Endothelial cell of umbilical vein (primary cell): ENCODE results near the gene OVOL2. TPM values are rescaled to one million over a fixed set of nuclear protein-coding genes. Genes with fewer than 3 reads are reported as not detected.

Experiments used
- BruUV-seq: library from RNA; stranded (reverse); fragments of 400-500 nt; replicated peaks from 2 replicates; lab custom pipeline; 2021; lab: Mats Ljungman, UMichigan
- CTCF ChIA-PET: fragments of 300-600, 350-600 bp; sonication (Branson Sonifier 250); formaldehyde crosslinking; loops from one replicate; lab custom pipeline; 2021; ENCODE audit warnings: antibody characterized with exemption, inconsistent platforms; lab: Charles Lee
- POLR2A ChIA-PET: fragments of 300-600, 350-600 bp; sonication (Branson Sonifier 250); formaldehyde crosslinking; loops from one replicate; lab custom pipeline; 2021; ENCODE audit warnings: antibody characterized with exemption, inconsistent platforms; lab: Charles Lee
- DNase-seq: peaks from one replicate; pipeline ENCODE4 v3.0.0-alpha.2; 2011; ENCODE audit warnings: low read depth, low spot score
- FAIRE-seq: peaks from 2 replicates; lab custom pipeline; 2011; peaks lifted over from hg19 to GRCh38; lab: Jason Lieb, UNC
- H2AFZ ChIP-seq: 2 replicates; pipeline ENCODE4 v1.6.0; 2012; ENCODE audit warnings: low read depth, low read length, control low read depth, inconsistent platforms
- H3K27ac ChIP-seq: 2 replicates; pipeline ENCODE4 v1.5.1; 2011; ENCODE audit warnings: low read depth, mild to moderate bottlenecking, control low read depth, low read length, moderate library complexity; ENCODE audit not compliant: insufficient read depth
- H3K27me3 ChIP-seq, 2 experiments: 2 replicates each; pipeline versions ENCODE4 v1.6.0 to v1.6.1; 2011; ENCODE audit warnings: low read length in 2 of 2, mixed read lengths in 1 of 2; ENCODE audit not compliant: control insufficient read depth in 2 of 2, insufficient read depth in 2 of 2
- H3K36me3 ChIP-seq, 2 experiments: 2 replicates in 1 of 2; 3 replicates in 1 of 2; pipeline ENCODE4 v1.5.1; 2011; ENCODE audit warnings: low read length in 2 of 2, mild to moderate bottlenecking in 1 of 2, moderate library complexity in 1 of 2; ENCODE audit not compliant: control insufficient read depth in 2 of 2, insufficient read depth in 2 of 2; ENCODE audit errors: extremely low read depth in 1 of 2
- H3K4me1 ChIP-seq: 3 replicates; pipeline ENCODE4 v1.5.1; 2011; ENCODE audit warnings: mild to moderate bottlenecking, low read length; ENCODE audit not compliant: control insufficient read depth, insufficient read depth; ENCODE audit errors: extremely low read depth
- H3K4me2 ChIP-seq: 2 replicates; pipeline ENCODE4 v1.6.1; 2011; ENCODE audit warnings: low read length, control low read depth, mixed read lengths; ENCODE audit not compliant: insufficient read depth
- H3K4me3 ChIP-seq, 3 experiments: fragments of 200-600 bp in 1 of 3; sonication (generic), shearing (Covaris generic) in 1 of 3; replicated peaks in 1 of 3; 2 replicates each; pipeline ENCODE4 v1.5.1; 2011 to 2016; ENCODE audit warnings: control low read depth in 3 of 3, low read length in 3 of 3, mild to moderate bottlenecking in 2 of 3, inconsistent platforms in 1 of 3, low read depth in 1 of 3, moderate library complexity in 1 of 3; ENCODE audit not compliant: insufficient read depth in 1 of 3
- H3K79me2 ChIP-seq: 2 replicates; pipeline ENCODE4 v1.6.0; 2012; ENCODE audit warnings: low read length, inconsistent platforms; ENCODE audit not compliant: control insufficient read depth, insufficient read depth
- H3K9ac ChIP-seq: replicated peaks from 2 replicates; pipeline ENCODE3; 2011; ENCODE audit warnings: low read length, control low read depth; ENCODE audit not compliant: insufficient read depth; ENCODE audit errors: extremely low read depth
- H3K9me1 ChIP-seq: replicated peaks from 3 replicates; pipeline ENCODE4 v1.6.0; 2011; ENCODE audit warnings: mild to moderate bottlenecking, low read length; ENCODE audit not compliant: control insufficient read depth, insufficient read depth; ENCODE audit errors: extremely low read depth
- H3K9me3 ChIP-seq: replicated peaks from 2 replicates; pipeline ENCODE4 v1.5.1; 2012; ENCODE audit warnings: low read length, inconsistent platforms; ENCODE audit not compliant: control insufficient read depth, insufficient read depth
- H4K20me1 ChIP-seq: replicated peaks from 2 replicates; pipeline ENCODE3; 2011; ENCODE audit warnings: mild to moderate bottlenecking, low read length; ENCODE audit not compliant: control insufficient read depth, insufficient read depth; ENCODE audit errors: extremely low read depth
- CTCF ChIP-seq, 2 donors: IDR thresholded peaks; 1 replicate in 1 of 2; 2 replicates in 1 of 2; pipeline ENCODE4 v1.5.1; 2011; ENCODE audit warnings: low read length in 2 of 2, mild to moderate bottlenecking in 2 of 2, moderate library complexity in 2 of 2, control low read depth in 1 of 2, inconsistent platforms in 1 of 2, low read depth in 1 of 2; ENCODE audit not compliant: insufficient read depth in 1 of 2; ENCODE audit errors: extremely low read depth in 1 of 2
- EZH2 ChIP-seq: IDR thresholded peaks from 2 replicates; pipeline ENCODE4 v1.6.1; 2012; ENCODE audit warnings: borderline replicate concordance, low read depth, mild to moderate bottlenecking, moderate library complexity, low read length, inconsistent platforms; ENCODE audit not compliant: severe bottlenecking
- FOS ChIP-seq: IDR thresholded peaks from 2 replicates; pipeline ENCODE4 v1.6.1; 2011; ENCODE audit warnings: mild to moderate bottlenecking, low read length, moderate library complexity, borderline replicate concordance; ENCODE audit not compliant: insufficient read depth
- GATA2 ChIP-seq: IDR thresholded peaks from 2 replicates; pipeline ENCODE4 v1.7.0; 2011; ENCODE audit warnings: low read depth, mild to moderate bottlenecking, moderate library complexity, mixed read lengths, low read length; ENCODE audit not compliant: insufficient read length, insufficient read depth
- JUN ChIP-seq: IDR thresholded peaks from 2 replicates; pipeline ENCODE4 v1.6.1; 2011; ENCODE audit warnings: borderline replicate concordance, low read depth; ENCODE audit not compliant: insufficient read length, insufficient read depth
- MYC ChIP-seq: IDR thresholded peaks from one replicate; pipeline ENCODE4 v1.6.1; 2011; ENCODE audit warnings: mild to moderate bottlenecking, low read depth, low read length
- POLR2A ChIP-seq: IDR thresholded peaks from 2 replicates; pipeline ENCODE4 v1.6.1; 2012; ENCODE audit warnings: low read depth, mild to moderate bottlenecking, control low read depth, low read length
- POLR2AphosphoS5 ChIP-seq: IDR thresholded peaks from 2 replicates; pipeline ENCODE4 v1.6.1; 2012; ENCODE audit warnings: low read depth, mild to moderate bottlenecking, control low read depth, low read length, moderate library complexity; ENCODE audit not compliant: insufficient read depth
- dilution Hi-C: fragments of 300-500 bp; cut with MboI; formaldehyde crosslinking; loops from one replicate; pipeline ENCODE4 v1.15.0; 2019; ENCODE audit warnings: low sequenced_read_pairs; ENCODE audit not compliant: extremely low pct_ligation_motif_present
- intact Hi-C: fragments of 100-400 bp; cut with micrococcal nuclease; formaldehyde crosslinking; loops from one replicate; pipeline ENCODE4 v1.10.0; 2022
- polyA plus RNA-seq, 4 experiments: library from polyadenylated mRNA; depleted of rRNA in 3 of 4; stranded (reverse) in 3 of 4; unstranded in 1 of 4; fragments of >200 nt; gene quantifications; 2 replicates each; pipeline versions ENCODE4 v1.2.1 to v1.2.3, GENCODE V29; 2011 to 2012; ENCODE audit warnings: missing spikeins in 1 of 4
- total RNA-seq: library from RNA; stranded (reverse); gene quantifications from 2 replicates; pipeline ENCODE4 v1.2.3, GENCODE V29; 2021
- TF ChIP-seq, protein P1 (sequence below): IDR thresholded peaks from 2 replicates; pipeline ENCODE4 v1.6.1; 2011; ENCODE audit not compliant: insufficient read depth, insufficient read length

OVOL2 gene
- total and polyA plus RNA-seq, 2 donors (not counting 3 experiments of a cell fraction or from before 2014, with no cell fraction given) = not detected

DNA sequence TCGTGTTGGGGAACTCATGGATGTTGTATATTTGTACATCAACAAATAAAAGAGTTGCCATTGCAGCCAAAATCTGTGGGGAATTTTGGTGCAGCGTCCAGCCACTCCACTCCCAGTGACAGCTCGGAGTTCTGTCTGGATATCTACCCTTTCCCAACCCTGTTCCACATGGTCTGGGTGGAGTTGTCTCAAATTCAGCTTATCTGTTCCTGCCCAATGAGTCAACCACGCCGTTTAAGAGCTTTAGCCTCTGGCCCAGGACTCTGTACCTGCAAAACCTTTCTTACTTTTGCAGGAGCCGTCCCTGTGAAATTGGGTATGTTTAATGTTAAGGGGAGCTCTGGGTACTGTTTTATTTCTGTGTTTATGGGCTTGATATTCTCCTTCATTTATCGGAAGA, 33.9 kb upstream of the OVOL2 start:
- Histone ChIP-seq H3K4me3 (no peak overlapping the region), H3K79me2 (no peaks in the 10 kb centered on the region), H3K27ac (no peak overlapping the region), H4K20me1 (no peaks in the 10 kb centered on the region), H2AFZ (no peak overlapping the region), H3K4me1 (no peaks in the 10 kb centered on the region), H3K9ac (no peak overlapping the region), H3K9me1 (no peaks in the 10 kb centered on the region), H3K4me2 (no peak overlapping the region), H3K27me3 (no peaks in the 10 kb centered on the region), H3K36me3 (no peaks in the 10 kb centered on the region), H3K9me3 (no peaks in the 10 kb centered on the region)
- no peak for FAIRE-seq
- dilution Hi-C loops (no loop called here), intact Hi-C loops (no loop called here)
- TF ChIP-seq POLR2AphosphoS5 (no peak), MYC (no peak), CTCF (IDR thresholded peaks at IDR 0.05; ENCODE audit: extremely low read depth in 1 of 2, insufficient read depth in 1 of 2, low read depth in 1 of 2, low read length in 2 of 2) (no peak), POLR2A (no peak), FOS (no peak), EZH2 (no peak), JUN (no peak), GATA2 (no peak)
- TF ChIP-seq, protein P1, sequence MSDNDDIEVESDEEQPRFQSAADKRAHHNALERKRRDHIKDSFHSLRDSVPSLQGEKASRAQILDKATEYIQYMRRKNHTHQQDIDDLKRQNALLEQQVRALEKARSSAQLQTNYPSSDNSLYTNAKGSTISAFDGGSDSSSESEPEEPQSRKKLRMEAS = no peak
- no peak for DNase-seq
- POLR2A ChIA-PET = no interaction called here
- no TSS peak for BruUV-seq
- CTCF ChIA-PET = no interaction called here
